Mesenchymal stem cell (in vitro differentiated cells and primary cell): ENCODE measurements around the gene SORBS1.

Source experiments
- DNase-seq: peaks from one replicate; pipeline ENCODE4 v3.0.0-alpha.2; 2013
- H2AFZ ChIP-seq: one replicate; pipeline ENCODE4 v1.6.1; 2013; ENCODE audit warnings: low read depth, mild to moderate bottlenecking, control low read depth, inconsistent platforms, low read length, moderate library complexity
- H2AK5ac ChIP-seq: 2 replicates; pipeline ENCODE4 v1.6.1; 2013; ENCODE audit warnings: low read length, moderate library complexity, mild to moderate bottlenecking, inconsistent platforms; ENCODE audit not compliant: severe bottlenecking
- H2BK120ac ChIP-seq: one replicate; pipeline ENCODE4 v1.6.1; 2013; ENCODE audit warnings: low read depth, mild to moderate bottlenecking, inconsistent platforms, low read length, moderate library complexity
- H2BK12ac ChIP-seq, 2 experiments: one replicate each; pipeline ENCODE4 v1.6.1; 2013; ENCODE audit warnings: inconsistent platforms in 2 of 2, low read length in 2 of 2, mild to moderate bottlenecking in 2 of 2, moderate library complexity in 2 of 2, control low read depth in 1 of 2
- H2BK15ac ChIP-seq: one replicate; pipeline ENCODE4 v1.6.1; 2013; ENCODE audit warnings: mild to moderate bottlenecking, low read depth, inconsistent platforms; ENCODE audit not compliant: poor library complexity, severe bottlenecking
- H2BK5ac ChIP-seq: 2 replicates; pipeline ENCODE4 v1.6.1; 2013; ENCODE audit warnings: low read depth, mild to moderate bottlenecking, low read length, control low read depth, inconsistent platforms; ENCODE audit not compliant: poor library complexity, severe bottlenecking
- H3K14ac ChIP-seq, 2 experiments: one replicate each; pipeline ENCODE4 v1.6.1; 2013; ENCODE audit warnings: inconsistent platforms in 2 of 2, low read length in 2 of 2, control low read depth in 1 of 2, mild to moderate bottlenecking in 1 of 2, moderate library complexity in 1 of 2
- H3K18ac ChIP-seq, 2 experiments: one replicate each; pipeline ENCODE4 v1.6.1; 2013; ENCODE audit warnings: inconsistent platforms in 2 of 2, low read length in 2 of 2, control low read depth in 1 of 2, low read depth in 1 of 2, mild to moderate bottlenecking in 1 of 2
- H3K23ac ChIP-seq, 2 experiments: one replicate each; pipeline ENCODE4 v1.6.1; 2013; ENCODE audit warnings: inconsistent platforms in 2 of 2, low read length in 2 of 2, mild to moderate bottlenecking in 2 of 2, moderate library complexity in 2 of 2, control low read depth in 1 of 2
- H3K27ac ChIP-seq: 2 replicates; pipeline ENCODE4 v1.5.1; 2013; ENCODE audit warnings: mild to moderate bottlenecking, moderate library complexity, low read length, control low read depth, inconsistent platforms; ENCODE audit not compliant: poor library complexity, severe bottlenecking
- H3K27me3 ChIP-seq, 2 experiments: 2 replicates each; pipeline versions ENCODE4 v1.6.1 to v1.7.0; 2013; ENCODE audit warnings: low read length in 2 of 2, mild to moderate bottlenecking in 2 of 2, moderate library complexity in 2 of 2, control low read depth in 1 of 2, inconsistent platforms in 1 of 2; ENCODE audit not compliant: control insufficient read depth in 1 of 2, insufficient read depth in 1 of 2
- H3K36me3 ChIP-seq, 2 experiments: 2 replicates each; pipeline versions ENCODE4 v1.6.1 to v1.7.0; 2013; ENCODE audit warnings: low read length in 2 of 2, control low read depth in 1 of 2, inconsistent platforms in 1 of 2, low read depth in 1 of 2, mild to moderate bottlenecking in 1 of 2; ENCODE audit not compliant: insufficient read depth in 2 of 2, control insufficient read depth in 1 of 2
- H3K4ac ChIP-seq, 2 experiments: one replicate each; pipeline ENCODE4 v1.6.1; 2013; ENCODE audit warnings: inconsistent platforms in 2 of 2, low read length in 2 of 2, mild to moderate bottlenecking in 2 of 2, moderate library complexity in 2 of 2, control low read depth in 1 of 2, low read depth in 1 of 2
- H3K4me1 ChIP-seq: 2 replicates; pipeline ENCODE4 v1.6.1; 2013; ENCODE audit warnings: low read depth, low read length, control low read depth; ENCODE audit not compliant: control insufficient read depth, insufficient read depth
- H3K4me2 ChIP-seq: 2 replicates; pipeline ENCODE4 v1.6.1; 2013; ENCODE audit warnings: low read length, mild to moderate bottlenecking, inconsistent platforms; ENCODE audit not compliant: poor library complexity, severe bottlenecking
- H3K4me3 ChIP-seq, 2 experiments: 2 replicates each; pipeline versions ENCODE4 v1.5.1 to v1.7.0; 2013; ENCODE audit warnings: low read length in 2 of 2, mild to moderate bottlenecking in 2 of 2, control low read depth in 1 of 2, low read depth in 1 of 2; ENCODE audit not compliant: insufficient read depth in 1 of 2
- H3K79me1 ChIP-seq: replicated peaks from 2 replicates; pipeline ENCODE4 v1.6.1; 2013; ENCODE audit warnings: mild to moderate bottlenecking, control low read depth, low read length, inconsistent platforms; ENCODE audit not compliant: poor library complexity, severe bottlenecking
- H3K9ac ChIP-seq: 2 replicates; pipeline ENCODE4 v1.7.0; 2013; ENCODE audit warnings: mild to moderate bottlenecking, low read length, moderate library complexity
- H3K9me3 ChIP-seq: 2 replicates; pipeline ENCODE4 v1.7.0; 2013; ENCODE audit warnings: mild to moderate bottlenecking, low read length; ENCODE audit not compliant: control insufficient read depth
- H4K8ac ChIP-seq: one replicate; pipeline ENCODE4 v1.6.1; 2013; ENCODE audit warnings: inconsistent platforms, mild to moderate bottlenecking, low read length, moderate library complexity
- H4K91ac ChIP-seq: one replicate; pipeline ENCODE4 v1.6.1; 2013; ENCODE audit warnings: mild to moderate bottlenecking, low read length, inconsistent platforms
- WGBS: methylation state at CpG from one replicate; pipeline ENCODE4 v1.1.7; 2013; ENCODE audit warnings: mixed read lengths; 5-methylcytosine and 5-hydroxymethylcytosine counted together

SORBS1 gene

GRCh38 chr10:95406651-95407280, 154.4 kb downstream of the SORBS1 start:
- H3K4ac ChIP-seq, result no peak overlapping the region
- no peaks in the 10 kb centered on the region for H3K9me3 ChIP-seq
- DNase-seq, result no peak
- no peaks in the 10 kb centered on the region for H3K79me1 ChIP-seq
- H3K23ac ChIP-seq, result no peak overlapping the region
- no peak overlapping the region for H2BK120ac ChIP-seq
- no peak overlapping the region for H3K27ac ChIP-seq
- H3K27me3 ChIP-seq, result peaks cover 0 to 8% of the 10 kb centered on the region in 2 experiments
- no peak overlapping the region for H2BK12ac ChIP-seq
- no peak overlapping the region for H3K14ac ChIP-seq
- H4K8ac ChIP-seq, result no peak overlapping the region
- H2BK5ac ChIP-seq, result no peak overlapping the region
- no peaks in the 10 kb centered on the region for H3K4me1 ChIP-seq
- no peak overlapping the region for H3K9ac ChIP-seq
- no peak overlapping the region for H3K18ac ChIP-seq
- no peak overlapping the region for H2AFZ ChIP-seq
- no peak overlapping the region for H3K4me2 ChIP-seq
- H2BK15ac ChIP-seq, result no peak overlapping the region
- no peak overlapping the region for H3K4me3 ChIP-seq
- 88% methylated on average over 11 of the region's 11 CpGs for WGBS
- H4K91ac ChIP-seq, result no peak overlapping the region
- no peak overlapping the region for H2AK5ac ChIP-seq
- H3K36me3 ChIP-seq, result no peaks in the 10 kb centered on the region

GRCh38 chr10:95405655-95406054, 155.5 kb downstream of the SORBS1 start:
- no peak overlapping the region for H3K23ac ChIP-seq
- no peak overlapping the region for H2BK5ac ChIP-seq
- H4K8ac ChIP-seq, result no peak overlapping the region
- no peaks in the 10 kb centered on the region for H3K36me3 ChIP-seq
- H2BK15ac ChIP-seq, result no peak overlapping the region
- no peak overlapping the region for H2BK120ac ChIP-seq
- H3K9me3 ChIP-seq, result no peaks in the 10 kb centered on the region
- WGBS, result 95% methylated on average over 2 of the region's 2 CpGs
- H3K18ac ChIP-seq, result no peak overlapping the region
- H3K27ac ChIP-seq, result no peak overlapping the region
- no peak overlapping the region for H3K4me3 ChIP-seq
- no peak overlapping the region for H2AK5ac ChIP-seq
- peaks cover 0 to 8% of the 10 kb centered on the region in 2 experiments for H3K27me3 ChIP-seq
- no peak overlapping the region for H3K4me2 ChIP-seq
- no peaks in the 10 kb centered on the region for H3K79me1 ChIP-seq
- H3K4me1 ChIP-seq, result no peaks in the 10 kb centered on the region
- no peak for DNase-seq
- no peak overlapping the region for H2AFZ ChIP-seq
- H3K9ac ChIP-seq, result no peak overlapping the region
- no peak overlapping the region for H3K14ac ChIP-seq
- no peak overlapping the region for H4K91ac ChIP-seq
- H3K4ac ChIP-seq, result no peak overlapping the region
- no peak overlapping the region for H2BK12ac ChIP-seq

- Histone ChIP-seq H2AFZ (no peak overlapping the region), H3K4me1 (no peaks in the 10 kb centered on the region), H3K4ac (no peak overlapping the region), H3K18ac (no peak overlapping the region), H3K9me3 (no peaks in the 10 kb centered on the region), H2BK15ac (no peak overlapping the region), H3K27me3 (peaks cover 0 to 8% of the 10 kb centered on the region in 2 experiments), H4K8ac (no peak overlapping the region), H2BK5ac (no peak overlapping the region), H2BK12ac (no peak overlapping the region), H2BK120ac (no peak overlapping the region), H3K9ac (no peak overlapping the region), H3K23ac (no peak overlapping the region), H4K91ac (no peak overlapping the region), H3K36me3 (no peaks in the 10 kb centered on the region), H3K4me2 (no peak overlapping the region), H3K79me1 (no peaks in the 10 kb centered on the region), H3K14ac (no peak overlapping the region), H3K27ac (no peak overlapping the region), H2AK5ac (no peak overlapping the region), H3K4me3 (no peak overlapping the region)
- no peak for DNase-seq
- 100% methylated on average over 1 of the region's 1 CpG for WGBS
Observed at GRCh38 chr10:95404864-95405263, 156.3 kb downstream of the SORBS1 start.

GRCh38 chr10:95404462-95404858, 156.7 kb downstream of the SORBS1 start:
- Histone ChIP-seq H2AK5ac (no peak overlapping the region), H3K27ac (no peak overlapping the region), H2BK12ac (no peak overlapping the region), H3K18ac (no peak overlapping the region), H2BK120ac (no peak overlapping the region), H3K14ac (no peak overlapping the region), H2BK15ac (no peak overlapping the region), H3K36me3 (no peaks in the 10 kb centered on the region), H4K8ac (no peak overlapping the region), H3K27me3 (peaks cover 0 to 8% of the 10 kb centered on the region in 2 experiments), H2BK5ac (no peak overlapping the region), H3K4me1 (no peaks in the 10 kb centered on the region), H3K9ac (no peak overlapping the region), H3K4me3 (no peak overlapping the region), H3K9me3 (no peaks in the 10 kb centered on the region), H3K23ac (peak overlapping the region in 1 of 2 experiments; percentile 41), H3K79me1 (no peaks in the 10 kb centered on the region), H4K91ac (no peak overlapping the region), H3K4ac (no peak overlapping the region), H2AFZ (no peak overlapping the region), H3K4me2 (no peak overlapping the region)
- no peak for DNase-seq
- WGBS, result 93% methylated on average over 7 of the region's 7 CpGs
